HL-60 (cell line): ENCODE results near the gene GANAB.
"Not testable (repeated sequence)": the region's sequence is repeated elsewhere in the genome, so short reads cannot be mapped to it uniquely, and the experiment has no call there.

Source experiments
- DNase-seq, 2 experiments: peaks; one replicate each; pipeline ENCODE4 v3.0.0-alpha.2; 2010 to 2020; ENCODE audit warnings: low read depth in 1 of 2, low spot score in 1 of 2
- H3K27ac ChIP-seq: fragments of 250-450 bp; sonication (Bioruptor Pico); replicated peaks from 2 replicates; pipeline ENCODE4 v1.5.1; 2020; ENCODE audit warnings: mild to moderate bottlenecking, moderate library complexity
- H3K27me3 ChIP-seq: fragments of 250-450 bp; sonication (Bioruptor Pico); 2 replicates; pipeline ENCODE4 v1.5.1; 2021; ENCODE audit warnings: mild to moderate bottlenecking, moderate library complexity; ENCODE audit not compliant: insufficient read depth, poor library complexity, severe bottlenecking
- H3K4me3 ChIP-seq: replicated peaks from 2 replicates; pipeline ENCODE4 v1.5.1; 2011; ENCODE audit warnings: mild to moderate bottlenecking, control low read depth, low read length; ENCODE audit not compliant: insufficient read depth
- CTCF ChIP-seq: IDR thresholded peaks from one replicate; pipeline ENCODE4 v1.5.1; 2011; ENCODE audit warnings: low read length, control low read depth, inconsistent platforms; ENCODE audit not compliant: insufficient read depth
- GABPA ChIP-seq: IDR thresholded peaks from 2 replicates; pipeline ENCODE4 v1.6.1; 2012; ENCODE audit warnings: low read depth
- POLR2AphosphoS5 ChIP-seq: IDR thresholded peaks from 2 replicates; pipeline ENCODE4 v1.6.1; 2012; ENCODE audit warnings: low read depth
- REST ChIP-seq: IDR thresholded peaks from 2 replicates; pipeline ENCODE4 v1.6.1; 2012; ENCODE audit warnings: low read depth; ENCODE audit not compliant: insufficient replicate concordance
- SPI1 ChIP-seq: IDR thresholded peaks from 2 replicates; pipeline ENCODE4 v1.6.1; 2012; ENCODE audit warnings: low read depth, mild to moderate bottlenecking, borderline replicate concordance

GANAB gene

GRCh38 chr11:62654297-62654696, 7.9 kb upstream of the GANAB start:
- no peak overlapping the region for H3K4me3 ChIP-seq
- DNase-seq: no peak
- no peak for TF ChIP-seq POLR2AphosphoS5
- TF ChIP-seq CTCF: no peak
- no peak for TF ChIP-seq REST
- no peak for TF ChIP-seq SPI1
- no peak for TF ChIP-seq GABPA
- H3K27me3 ChIP-seq: no peaks in the 10 kb centered on the region
- no peak overlapping the region for H3K27ac ChIP-seq

GRCh38 chr11:62652161-62653006, 6.0 kb upstream of the GANAB start:
- no peak for TF ChIP-seq REST
- no peak for TF ChIP-seq CTCF
- TF ChIP-seq GABPA: no peak
- no peak for TF ChIP-seq SPI1
- no peak for TF ChIP-seq POLR2AphosphoS5
- H3K4me3 ChIP-seq: peak overlapping the region; percentile 87
- H3K27ac ChIP-seq: peak overlapping the region; percentile 69
- no peaks in the 10 kb centered on the region for H3K27me3 ChIP-seq
- DNase-seq: no peak

- not testable (repeated sequence) for H3K4me3 ChIP-seq, DNase-seq, H3K27me3 ChIP-seq, H3K27ac ChIP-seq
Measured at GRCh38 chr11:62650283-62650682, 3.9 kb upstream of the GANAB start.

- Histone ChIP-seq H3K4me3 (no peak overlapping the region), H3K27me3 (no peaks in the 10 kb centered on the region), H3K27ac (no peak overlapping the region)
- no peak for DNase-seq
- TF ChIP-seq CTCF (no peak), REST (no peak), GABPA (no peak), POLR2AphosphoS5 (no peak), SPI1 (no peak)
Measured at GRCh38 chr11:62649486-62649885, 3.1 kb upstream of the GANAB start.
